HG03135 (cell line): ENCODE results near the gene GLG1.
"Not testable (repeated sequence)": the region's sequence is repeated elsewhere in the genome, so short reads cannot be mapped to it uniquely, and the experiment has no call there.

Source experiments
- ATAC-seq: cut with Tn5 transposase; IDR thresholded peaks from one replicate; pipeline ENCODE4 v1.9.1; 2021; ENCODE audit warnings: mild to moderate bottlenecking, moderate library complexity; ENCODE audit not compliant: unreplicated experiment

The GLG1 gene

GRCh38 chr16:74606521-74607309 lies at the start of gene GLG1:
Gene GLG1 (minus strand): TSS chr16:74607114. CDS start chr16:74607094, 20 bp downstream.
- peak; percentile 96 for ATAC-seq

- ATAC-seq = no peak
Measured at GRCh38 chr16:74654536-74655050, 47.7 kb upstream of the GLG1 start.

DNA sequence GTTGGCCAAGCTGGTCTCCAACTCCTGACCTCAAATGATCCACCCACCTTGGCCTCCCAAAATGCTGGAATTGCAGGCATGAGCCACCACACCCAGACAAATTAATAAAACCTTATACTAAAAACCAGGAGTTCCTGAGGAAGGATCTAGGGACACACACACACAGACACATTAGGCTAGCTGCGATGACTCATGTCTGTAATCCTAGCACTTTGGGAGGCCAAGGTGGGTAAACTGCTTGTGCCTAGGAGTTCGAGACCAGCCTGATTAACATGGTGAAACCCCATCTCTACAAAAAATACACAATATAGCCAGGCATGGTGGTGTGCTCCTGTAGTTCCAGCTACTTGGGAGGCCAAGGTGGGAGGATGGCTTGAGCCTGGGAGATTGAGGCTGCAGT lies 46.0 kb upstream of the GLG1 start:
- not testable (repeated sequence) for ATAC-seq

- no peak for ATAC-seq
Measured at GRCh38 chr16:74652249-74652648, 45.3 kb upstream of the GLG1 start.

DNA sequence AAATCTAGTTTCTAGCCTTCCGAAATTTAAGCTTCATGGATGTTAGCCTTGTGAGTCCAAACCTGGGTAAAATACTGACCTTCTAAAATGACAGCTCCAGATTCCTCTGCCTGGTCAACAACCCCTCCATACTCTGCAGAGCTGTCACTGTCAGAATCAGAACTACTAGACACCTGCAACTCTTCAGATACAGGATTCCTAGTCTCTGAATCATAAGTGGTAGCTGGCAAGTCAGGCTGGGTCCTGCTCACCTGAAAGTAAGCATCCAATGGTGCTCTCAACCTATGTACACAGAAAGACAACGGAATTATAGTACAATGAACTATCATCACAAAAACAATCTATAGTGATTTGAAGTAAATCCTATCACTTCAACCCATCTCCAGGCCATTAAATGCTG lies 44.9 kb upstream of the GLG1 start:
- ATAC-seq = no peak

- ATAC-seq = no peak
Measured at GRCh38 chr16:74650966-74651567, 44.2 kb upstream of the GLG1 start.

- no peak for ATAC-seq
Measured at GRCh38 chr16:74649839-74650504, 43.1 kb upstream of the GLG1 start.

- ATAC-seq = no peak
Measured at GRCh38 chr16:74641969-74642368, 35.1 kb upstream of the GLG1 start.

DNA sequence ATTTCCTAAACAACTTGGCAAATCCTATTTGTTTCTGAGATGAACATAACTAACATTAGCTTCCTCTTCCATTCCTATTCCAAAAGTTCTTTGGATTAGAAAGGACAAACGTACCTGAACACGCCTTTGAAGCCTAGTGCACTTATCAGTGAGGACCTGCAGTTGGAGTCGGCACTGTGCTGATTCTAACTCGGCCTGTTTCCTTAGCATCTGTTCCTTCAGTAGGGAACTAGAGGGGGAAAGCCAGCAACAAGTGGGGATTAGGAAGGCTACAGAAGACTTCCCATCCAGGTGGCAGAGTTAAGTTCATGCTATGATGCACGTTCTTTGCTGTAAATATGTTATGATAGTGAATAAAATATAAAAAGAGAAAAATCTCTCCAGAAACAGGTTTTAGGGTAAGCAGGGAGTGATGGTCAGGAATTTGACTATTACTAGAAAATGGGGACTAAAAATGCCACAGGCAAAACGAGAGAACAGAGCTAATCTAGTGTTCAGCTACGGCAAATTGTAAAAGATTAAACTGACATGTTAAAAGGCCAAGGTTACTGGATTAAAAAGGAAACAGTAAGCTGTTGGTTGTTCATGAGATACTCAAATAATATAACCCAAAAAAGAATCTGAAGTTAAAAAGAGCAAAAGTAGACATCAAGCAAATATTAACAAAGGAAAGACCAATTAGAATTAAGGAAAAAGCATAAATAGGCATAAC lies 31.0 kb upstream of the GLG1 start:
- ATAC-seq = no peak

- no peak for ATAC-seq
Measured at GRCh38 chr16:74635303-74635702, 28.4 kb upstream of the GLG1 start.

- no peak for ATAC-seq
Measured at GRCh38 chr16:74633686-74634085, 26.8 kb upstream of the GLG1 start.

DNA sequence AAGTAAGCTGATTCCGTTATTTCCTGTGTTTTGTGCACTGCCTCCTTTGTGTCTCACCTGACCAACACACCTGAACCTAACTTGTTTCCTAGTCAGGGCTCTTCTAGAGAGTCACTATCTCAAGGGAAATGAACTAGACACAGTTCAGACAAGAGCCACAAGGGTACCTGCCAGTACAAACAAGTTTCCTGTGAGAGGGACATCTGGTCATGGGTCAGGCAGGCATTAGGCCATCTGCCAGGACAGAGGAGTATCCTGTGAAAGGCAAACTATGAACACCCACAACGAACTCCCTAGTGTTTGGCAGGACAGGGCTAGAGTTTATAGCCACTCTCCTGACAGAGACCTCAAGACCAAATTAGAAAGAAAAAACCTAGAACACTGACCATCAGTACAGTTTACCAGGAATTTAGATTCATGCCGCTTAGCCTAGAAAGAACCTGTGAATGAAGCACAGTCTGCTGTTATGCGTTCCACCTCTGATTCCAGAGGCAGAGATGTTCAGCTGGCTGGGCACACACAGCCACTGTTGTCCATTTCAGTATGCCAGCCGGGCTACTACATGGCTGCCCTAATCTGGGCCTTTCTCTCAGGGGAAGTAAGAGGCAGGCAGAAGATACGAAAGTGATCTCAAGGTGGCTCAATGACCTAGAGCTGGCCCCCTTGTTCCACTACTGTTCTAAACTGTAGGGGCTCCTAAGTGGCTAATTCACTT lies 20.7 kb upstream of the GLG1 start:
- ATAC-seq = no peak

GRCh38 chr16:74626741-74627416 lies 20.0 kb upstream of the GLG1 start:
- no peak for ATAC-seq

GRCh38 chr16:74625500-74626350 lies 18.8 kb upstream of the GLG1 start:
- no peak for ATAC-seq

DNA sequence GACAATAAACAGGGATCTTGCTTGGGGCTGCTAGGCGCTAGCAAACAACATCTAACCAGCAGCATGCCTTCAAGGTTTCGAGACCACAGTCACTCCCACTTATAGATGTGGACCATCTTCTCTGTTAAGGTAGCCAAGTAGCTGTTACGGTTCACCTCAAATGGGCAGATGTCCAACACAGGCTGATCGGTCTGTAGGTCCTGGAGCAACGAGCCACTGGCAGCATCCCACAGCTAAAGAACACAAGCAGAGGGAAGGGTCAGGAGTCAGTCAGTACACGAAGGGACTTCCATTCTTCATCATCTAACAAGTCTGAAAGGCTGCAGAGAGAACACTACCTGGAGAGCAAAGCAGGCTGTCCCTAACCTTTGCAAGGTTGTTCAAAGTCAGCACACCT lies 16.9 kb upstream of the GLG1 start:
- ATAC-seq = no peak

DNA sequence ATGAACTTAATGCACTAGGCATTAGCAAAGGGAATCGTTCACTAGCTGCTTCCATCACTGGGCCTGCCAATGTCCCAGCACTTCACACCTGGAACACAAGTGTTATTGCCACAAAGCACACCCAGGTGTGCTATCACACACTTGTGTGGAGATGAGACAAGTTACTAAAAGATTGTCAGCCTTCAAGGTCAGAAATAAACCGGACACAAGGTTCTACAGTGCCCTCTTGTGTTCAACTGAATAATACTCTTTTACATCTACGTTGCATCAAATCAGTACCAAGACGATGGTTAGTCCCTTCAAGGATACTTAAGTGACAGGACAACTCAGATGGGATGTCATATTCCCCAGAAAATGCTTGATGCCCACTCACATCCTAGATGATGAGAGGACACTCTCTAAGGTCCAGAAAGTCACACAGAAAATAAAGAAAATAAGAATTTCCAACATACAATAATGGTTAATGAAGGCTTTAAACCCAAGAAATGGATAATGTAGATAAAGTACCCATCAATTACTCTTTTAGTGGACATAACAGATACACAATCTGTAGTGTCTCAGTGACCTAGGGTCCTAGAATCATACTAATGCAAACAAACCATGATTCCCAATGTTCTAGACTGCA lies 16.4 kb upstream of the GLG1 start:
- no peak for ATAC-seq

DNA sequence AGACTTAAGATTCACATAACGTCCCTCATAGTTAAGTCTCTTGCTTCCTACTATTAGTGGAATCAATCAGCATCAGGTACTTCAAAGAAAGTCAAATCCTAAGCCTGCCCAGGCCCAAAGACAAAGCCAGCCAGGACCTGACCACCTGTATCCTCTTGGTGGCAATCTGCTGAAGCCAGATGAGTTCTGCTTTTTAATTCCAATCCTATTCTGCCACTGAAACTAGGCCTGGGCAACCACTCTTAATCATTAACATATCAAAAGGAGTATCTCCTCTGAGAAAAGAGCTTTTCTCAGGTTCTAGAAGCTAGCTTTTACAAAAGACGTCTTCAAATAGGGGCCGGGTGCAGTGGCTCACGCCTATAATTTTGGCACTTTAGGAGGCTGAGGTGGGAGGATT lies 15.1 kb upstream of the GLG1 start:
- ATAC-seq = no peak

GRCh38 chr16:74617206-74617788 lies 10.4 kb upstream of the GLG1 start:
- ATAC-seq = no peak
